Dermis lymphatic vessel endothelial cell (primary cell): ENCODE measurements around the gene RASL10B. TPM values are rescaled to one million over a fixed set of nuclear protein-coding genes. Genes with fewer than 3 reads are reported as not detected.

Source experiments
- total RNA-seq: library from RNA; depleted of rRNA; stranded (reverse); fragments of >200 nt; gene quantifications from 2 replicates; pipeline ENCODE4 v1.2.1, GENCODE V29; 2014

The RASL10B gene, protein sequence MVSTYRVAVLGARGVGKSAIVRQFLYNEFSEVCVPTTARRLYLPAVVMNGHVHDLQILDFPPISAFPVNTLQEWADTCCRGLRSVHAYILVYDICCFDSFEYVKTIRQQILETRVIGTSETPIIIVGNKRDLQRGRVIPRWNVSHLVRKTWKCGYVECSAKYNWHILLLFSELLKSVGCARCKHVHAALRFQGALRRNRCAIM
- 0.11 and 0.26 TPM in 2 replicates for total RNA-seq

DNA sequence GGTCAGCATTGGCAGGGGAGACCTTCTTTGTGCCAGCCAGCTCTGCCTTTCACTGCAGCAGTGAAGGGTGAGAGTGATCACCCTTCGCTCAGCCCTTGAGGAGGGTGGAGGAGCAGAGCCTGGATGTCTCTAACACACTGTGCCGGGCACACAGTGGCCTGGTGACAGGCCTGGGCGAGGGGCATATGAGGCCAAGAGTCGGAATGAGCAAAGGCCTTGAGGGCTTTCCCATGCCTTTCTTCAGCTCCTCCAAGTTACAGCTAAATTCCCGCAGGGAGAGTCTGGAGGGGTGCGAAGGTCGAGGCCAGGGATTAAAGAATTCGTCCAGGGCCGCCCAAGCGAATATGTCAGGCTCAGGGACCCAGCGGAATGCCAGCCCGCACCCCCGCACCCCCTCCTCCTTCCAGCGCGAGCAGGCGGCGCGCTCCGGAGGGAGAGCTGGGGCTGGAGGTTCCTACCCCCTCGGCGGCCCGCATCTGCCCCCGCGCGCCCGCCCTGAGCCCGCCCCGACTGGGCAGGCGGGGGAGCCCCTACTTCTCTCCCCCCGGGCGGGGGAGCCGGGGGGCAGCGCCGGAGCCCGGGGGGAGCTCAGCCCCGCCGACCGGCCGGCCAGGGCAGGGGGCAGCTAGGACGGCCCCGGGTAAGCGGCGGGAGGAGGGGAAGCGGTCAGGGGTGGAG is at the start of gene RASL10B:
RASL10B (plus strand) TSS at position 401 of the 678 bp plus-strand sequence. CDS start 3,546 bp downstream, outside the sequence.

DNA sequence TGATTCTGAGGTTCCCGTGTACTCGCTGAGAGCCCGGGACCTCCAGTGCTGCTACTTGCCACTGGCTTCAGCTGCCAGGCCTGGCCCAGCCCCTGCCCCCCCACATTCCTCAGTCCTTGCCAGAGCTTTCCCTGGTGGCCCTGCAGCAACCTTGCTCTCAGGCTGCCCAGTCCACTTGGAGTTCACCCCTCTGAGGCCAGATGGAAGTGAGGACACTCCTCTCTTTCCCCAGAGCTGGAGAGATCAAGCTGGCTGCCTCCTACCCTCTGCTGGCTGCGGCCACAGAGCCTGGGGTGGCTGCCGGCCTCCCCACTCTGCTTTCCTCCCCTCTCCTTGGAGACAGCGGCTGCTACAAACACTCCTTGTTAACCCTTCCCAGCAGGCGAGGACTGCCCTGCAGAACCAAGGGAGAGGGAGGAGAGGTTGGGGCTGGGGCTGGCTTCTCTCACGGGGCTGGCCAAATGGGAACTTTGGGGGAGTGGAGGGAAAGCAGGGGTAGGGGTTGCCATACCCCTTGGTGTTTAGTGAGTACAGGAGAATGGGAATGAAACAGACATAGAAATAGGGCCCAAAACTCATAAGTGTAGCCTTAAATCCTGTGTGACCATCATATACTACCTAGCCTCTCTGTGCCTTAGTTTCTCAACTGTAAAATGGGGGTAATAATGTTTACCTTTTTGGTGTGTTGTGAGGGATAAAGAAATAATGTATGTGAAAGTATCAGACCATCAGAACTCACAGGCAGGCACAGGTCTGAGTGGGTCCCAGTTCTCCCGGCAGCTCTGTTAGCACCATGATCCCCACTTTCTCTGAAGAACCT is 21.7 kb downstream of the RASL10B start, which contains the start of gene GAS2L2:
GAS2L2 (minus strand) TSS at position 295 of the 820 bp plus-strand sequence. CDS start 389 bp downstream, outside the sequence.

DNA sequence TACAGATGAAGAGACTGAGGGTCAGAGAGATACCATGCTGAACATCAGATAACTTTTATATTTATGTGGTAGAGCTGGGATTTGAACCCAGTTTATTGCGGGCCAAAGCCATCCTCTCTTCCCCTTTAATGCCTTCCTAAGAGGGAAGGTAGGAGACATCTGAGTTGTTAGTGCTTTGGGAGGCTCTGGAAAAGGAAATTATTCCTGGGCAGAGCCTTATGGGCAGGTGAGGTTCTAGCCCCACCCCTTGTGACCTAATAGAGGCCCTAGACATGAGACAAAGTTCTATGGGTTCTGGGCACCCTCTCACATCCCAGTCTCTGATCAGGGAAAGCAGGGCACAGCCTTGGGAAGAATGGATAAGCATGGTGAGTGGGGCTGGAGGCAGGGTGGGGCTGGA is 29.1 kb downstream of the RASL10B start, which contains the start of gene C17orf50:
C17orf50 (plus strand) TSS at position 301 of the 400 bp plus-strand sequence; CDS start at position 356, 55 bp downstream.

Other genes starting within 250 kb of the RASL10B start
- gene SLFN12L, start 194.0 kb upstream of the RASL10B start, total RNA-seq, result under 0.01 TPM in 1 of 2 replicates, not detected in the other
- not detected in 2 replicates for gene SLFN14, start 170.8 kb upstream of the RASL10B start, total RNA-seq
- gene PEX12, start 153.1 kb upstream of the RASL10B start, total RNA-seq, result 2.3 and 2.9 TPM in 2 replicates
- gene AP2B1, start 144.3 kb upstream of the RASL10B start, total RNA-seq, result 87.7 and 87.8 TPM in 2 replicates
- not detected in 2 replicates for gene GAS2L2, start 21.6 kb downstream of the RASL10B start, total RNA-seq
- not detected in 2 replicates for gene C17orf50, start 29.2 kb downstream of the RASL10B start, total RNA-seq
- gene MMP28, start 64.0 kb downstream of the RASL10B start, total RNA-seq, result 0.33 and 0.60 TPM in 2 replicates
- 74.9 and 97.3 TPM in 2 replicates for gene TAF15, start 77.8 kb downstream of the RASL10B start, total RNA-seq
- not detected in 2 replicates for gene HEATR9, start 137.3 kb downstream of the RASL10B start, total RNA-seq
- 0.33 and 0.34 TPM in 2 replicates for gene CCL5, start 148.7 kb downstream of the RASL10B start, total RNA-seq
- gene RDM1, start 199.1 kb downstream of the RASL10B start, total RNA-seq, result 0.22 TPM in 1 of 2 replicates, not detected in the other
- gene LYZL6, start 212.1 kb downstream of the RASL10B start, total RNA-seq, result not detected in 2 replicates
- 0.11 and 0.26 TPM in 2 replicates for gene CCL16, start 249.9 kb downstream of the RASL10B start, total RNA-seq